Measurements from ENCODE around the gene MEGF10.

DNA sequence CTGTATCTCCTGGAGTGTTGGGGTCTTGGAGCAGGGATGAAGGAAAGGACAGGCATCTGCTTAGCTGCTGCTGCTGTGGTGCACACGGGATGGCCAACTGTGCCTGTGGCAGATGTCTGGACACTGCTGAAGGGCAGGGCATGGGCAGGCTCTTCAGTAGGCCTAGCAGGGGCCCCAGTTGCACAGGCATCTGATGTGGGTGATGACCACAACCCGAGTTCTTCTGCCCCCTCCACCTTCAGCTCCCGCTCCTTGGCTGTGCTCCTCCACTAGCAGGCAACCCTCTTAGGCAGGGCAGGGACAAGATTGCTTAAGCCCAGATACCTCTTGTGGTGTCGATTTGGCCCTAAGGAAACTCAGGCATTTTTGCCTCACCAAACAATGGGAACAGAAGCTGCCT is 9.0 kb upstream of the MEGF10 start:
- no peak for TF ChIP-seq POLR2A (IDR thresholded peaks at IDR 0.05)
- TF ChIP-seq CTCF (IDR thresholded peaks at IDR 0.05), result no peak
